Measurements from ENCODE around the gene ARHGAP21. TPM values are rescaled to one million over a fixed set of nuclear protein-coding genes. Genes with fewer than 3 reads are reported as not detected.

The ARHGAP21 gene
- total and polyA plus RNA-seq, 11 donors = 20.8 to 71.9 (median 48.4) TPM

GRCh38 chr10:24605141-24605540, 118.5 kb downstream of the ARHGAP21 start:
- no peak overlapping the region for H3K27ac ChIP-seq
- peaks cover 0 to 11% (median 0%) of the 10 kb centered on the region in 12 donors for H3K4me1 ChIP-seq
- ATAC-seq = no peak
- H3K27me3 ChIP-seq = no peaks in the 10 kb centered on the region
- 84 to 94% (median 91%) methylated on average over 3 of the region's 3 CpGs for WGBS, 4 donors
- no peak for DNase-seq
- H3K36me3 ChIP-seq = peaks cover 0 to 91% (median 54%) of the 10 kb centered on the region in 9 donors
- intact Hi-C loops (cut with DNase I) = loop anchor here in 1 of 10 donors (10.0 kb wide), 1 partner anchor 60 kb away; no protein-coding TSS in a partner anchor
- no peaks in the 10 kb centered on the region for H3K9me3 ChIP-seq
- no peak for TF ChIP-seq POLR2A (IDR thresholded peaks at IDR 0.05)
- no peak for TF ChIP-seq CTCF (IDR thresholded peaks at IDR 0.05)
- H3K4me3 ChIP-seq = no peak overlapping the region

GRCh38 chr10:24603333-24603732, 120.4 kb downstream of the ARHGAP21 start:
- no peaks in the 10 kb centered on the region for H3K27me3 ChIP-seq
- H3K4me1 ChIP-seq = peaks cover 0 to 11% (median 0%) of the 10 kb centered on the region in 12 donors
- TF ChIP-seq CTCF (IDR thresholded peaks at IDR 0.05) (no peak), POLR2A (IDR thresholded peaks at IDR 0.05) (no peak)
- 61 to 73% (median 67%) methylated on average over 2 of the region's 2 CpGs for WGBS, 4 donors
- H3K4me3 ChIP-seq = no peak overlapping the region
- no peaks in the 10 kb centered on the region for H3K9me3 ChIP-seq
- DNase-seq (no peak), ATAC-seq (peak in 2 of 4 donors; percentile 36 to 71)
- H3K36me3 ChIP-seq = peaks cover 0 to 98% (median 72%) of the 10 kb centered on the region in 9 donors
- intact Hi-C loops (cut with DNase I) = loop anchor here in 1 of 10 donors (10.0 kb wide), 1 partner anchor 59 kb away; no protein-coding TSS in a partner anchor
- peak overlapping the region in 1 of 12 donors; percentile 34 for H3K27ac ChIP-seq

- Histone ChIP-seq H3K4me3 (no peak overlapping the region), H3K27ac (no peak overlapping the region), H3K9me3 (no peaks in the 10 kb centered on the region), H3K4me1 (peaks cover 0 to 2% (median 0%) of the 10 kb centered on the region in 12 donors), H3K27me3 (no peaks in the 10 kb centered on the region), H3K36me3 (peaks cover 3 to 100% (median 97%) of the 10 kb centered on the region in 9 donors)
- ATAC-seq (no peak), DNase-seq (no peak)
- 91 to 99% (median 97%) methylated on average over 3 of the region's 3 CpGs for WGBS, 4 donors
- intact Hi-C loops (cut with DNase I) = no loop called here
- TF ChIP-seq POLR2A (IDR thresholded peaks at IDR 0.05) (no peak), CTCF (IDR thresholded peaks at IDR 0.05) (no peak)
Observed at GRCh38 chr10:24597961-24598360, 125.7 kb downstream of the ARHGAP21 start.

GRCh38 chr10:24597426-24597825, 126.3 kb downstream of the ARHGAP21 start:
- H3K4me1 ChIP-seq = no peaks in the 10 kb centered on the region
- WGBS, 4 donors = 89 to 95% (median 93%) methylated on average over 7 of the region's 7 CpGs
- intact Hi-C loops (cut with DNase I) = no loop called here
- ATAC-seq = no peak
- no peak overlapping the region for H3K4me3 ChIP-seq
- TF ChIP-seq CTCF (IDR thresholded peaks at IDR 0.05) = no peak
- no peak for TF ChIP-seq POLR2A (IDR thresholded peaks at IDR 0.05)
- H3K9me3 ChIP-seq = no peaks in the 10 kb centered on the region
- H3K27me3 ChIP-seq = no peaks in the 10 kb centered on the region
- H3K27ac ChIP-seq = no peak overlapping the region
- peaks cover 3 to 100% (median 97%) of the 10 kb centered on the region in 9 donors for H3K36me3 ChIP-seq
- DNase-seq = no peak

All from heart left ventricle (tissue), 16 donors.